Measurements from ENCODE around the gene EFCAB11.

GRCh38 chr14:89826596-89826995 lies 127.9 kb downstream of the EFCAB11 start:
- TF ChIP-seq CTCF (IDR thresholded peaks at IDR 0.05) (no peak), POLR2A (IDR thresholded peaks at IDR 0.05) (no peak)
